H9 (cell line): Measurements from ENCODE around the gene PHKA1. TPM values are rescaled to one million over a fixed set of nuclear protein-coding genes. Genes with fewer than 3 reads are reported as not detected.

ENCODE experiments used
- DNase-seq: peaks from one replicate; pipeline ENCODE4 v3.0.0-alpha.2; 2017
- H2AFZ ChIP-seq: one replicate; pipeline ENCODE4 v1.6.1; 2013; ENCODE audit warnings: mild to moderate bottlenecking, low read length, control low read depth, moderate library complexity
- H2AK5ac ChIP-seq: 2 replicates; pipeline ENCODE4 v1.6.1; 2013; ENCODE audit warnings: low read length, control low read depth, mixed read lengths; ENCODE audit not compliant: insufficient read length
- H2BK120ac ChIP-seq: one replicate; pipeline ENCODE4 v1.6.1; 2013; ENCODE audit warnings: low read depth, mild to moderate bottlenecking, low read length, control low read depth, inconsistent platforms; ENCODE audit not compliant: poor library complexity, severe bottlenecking
- H2BK12ac ChIP-seq: 2 replicates; pipeline ENCODE4 v1.6.1; 2013; ENCODE audit warnings: low read length, control low read depth, mixed read lengths, low read depth; ENCODE audit not compliant: insufficient read length
- H2BK15ac ChIP-seq: 2 replicates; pipeline ENCODE4 v1.6.1; 2013; ENCODE audit warnings: low read depth, low read length, control low read depth
- H2BK20ac ChIP-seq: one replicate; pipeline ENCODE4 v1.6.1; 2013; ENCODE audit warnings: low read depth, mild to moderate bottlenecking, low read length, control low read depth, inconsistent platforms; ENCODE audit not compliant: poor library complexity, severe bottlenecking
- H2BK5ac ChIP-seq: 2 replicates; pipeline ENCODE4 v1.6.1; 2013; ENCODE audit warnings: low read length, control low read depth, mixed read lengths; ENCODE audit not compliant: insufficient read length
- H3K14ac ChIP-seq: 2 replicates; pipeline ENCODE4 v1.6.1; 2013; ENCODE audit warnings: low read length, control low read depth; ENCODE audit not compliant: insufficient read depth
- H3K18ac ChIP-seq: 2 replicates; pipeline ENCODE4 v1.6.1; 2013; ENCODE audit warnings: low read depth, mild to moderate bottlenecking, mixed read lengths, low read length, control low read depth; ENCODE audit not compliant: insufficient read length
- H3K23ac ChIP-seq: 2 replicates; pipeline ENCODE4 v1.6.1; 2013; ENCODE audit warnings: low read length, control low read depth, mixed read lengths, low read depth; ENCODE audit not compliant: insufficient read length
- H3K23me2 ChIP-seq: 2 replicates; pipeline ENCODE4 v1.6.1; 2013; ENCODE audit warnings: low read depth, mild to moderate bottlenecking, mixed read lengths, low read length, control low read depth; ENCODE audit not compliant: insufficient read length, poor library complexity, severe bottlenecking
- H3K27ac ChIP-seq: 2 replicates; pipeline ENCODE4 v1.5.1; 2013; ENCODE audit warnings: low read length, control low read depth, mixed read lengths, low read depth; ENCODE audit not compliant: insufficient read length
- H3K27me3 ChIP-seq: 2 replicates; pipeline ENCODE4 v1.6.1; 2013; ENCODE audit warnings: low read length, control low read depth, inconsistent platforms; ENCODE audit not compliant: insufficient read depth
- H3K4ac ChIP-seq: 2 replicates; pipeline ENCODE4 v1.6.1; 2013; ENCODE audit warnings: low read depth, mild to moderate bottlenecking, control low read depth, inconsistent platforms, low read length, moderate library complexity
- H3K4me1 ChIP-seq: 2 replicates; pipeline ENCODE4 v1.6.1; 2013; ENCODE audit warnings: low read length, control low read depth, inconsistent platforms; ENCODE audit not compliant: insufficient read depth
- H3K4me2 ChIP-seq: 2 replicates; pipeline ENCODE4 v1.6.1; 2013; ENCODE audit warnings: low read length, control low read depth, mixed read lengths; ENCODE audit not compliant: insufficient read length, insufficient read depth
- H3K56ac ChIP-seq: 2 replicates; pipeline ENCODE4 v1.6.1; 2013; ENCODE audit warnings: low read depth, mild to moderate bottlenecking, mixed read lengths, low read length, control low read depth; ENCODE audit not compliant: insufficient read length
- H3K79me1 ChIP-seq: 2 replicates; pipeline ENCODE4 v1.6.1; 2013; ENCODE audit warnings: low read depth, mild to moderate bottlenecking, moderate library complexity, low read length, control low read depth, inconsistent platforms; ENCODE audit not compliant: insufficient read depth, poor library complexity, severe bottlenecking
- H3K79me2 ChIP-seq: 2 replicates; pipeline ENCODE4 v1.6.1; 2013; ENCODE audit warnings: low read length, control low read depth, inconsistent platforms; ENCODE audit not compliant: insufficient read depth
- H3K9ac ChIP-seq: 2 replicates; pipeline ENCODE4 v1.6.1; 2013; ENCODE audit warnings: low read length, control low read depth, mixed read lengths; ENCODE audit not compliant: insufficient read length; ENCODE audit errors: extremely low read depth
- H3K9me3 ChIP-seq: one replicate; pipeline ENCODE4 v1.6.1; 2013; ENCODE audit warnings: low read depth, low read length, inconsistent platforms; ENCODE audit not compliant: control insufficient read depth
- H3T11ph ChIP-seq: one replicate; pipeline ENCODE4 v1.6.1; 2013; ENCODE audit warnings: mild to moderate bottlenecking, low read length, control low read depth, inconsistent platforms
- H4K20me1 ChIP-seq: one replicate; pipeline ENCODE4 v1.6.1; 2013; ENCODE audit not compliant: control insufficient read depth, insufficient read length, insufficient read depth
- H4K5ac ChIP-seq: 2 replicates; pipeline ENCODE4 v1.6.1; 2013; ENCODE audit warnings: low read depth, mild to moderate bottlenecking, mixed read lengths, low read length, control low read depth; ENCODE audit not compliant: insufficient read length
- H4K8ac ChIP-seq: replicated peaks from 2 replicates; pipeline ENCODE4 v1.6.1; 2013; ENCODE audit warnings: low read length, control low read depth, mixed read lengths, low read depth; ENCODE audit not compliant: insufficient read length
- H4K91ac ChIP-seq: 2 replicates; pipeline ENCODE4 v1.6.1; 2013; ENCODE audit warnings: low read depth, mild to moderate bottlenecking, moderate library complexity, mixed read lengths, low read length, control low read depth; ENCODE audit not compliant: insufficient read length
- H3K27ac Mint-ChIP-seq, 3 experiments: 2 replicates in 2 of 3; 3 replicates in 1 of 3; pipeline ENCODE4 v1.8.0; 2020 to 2021; ENCODE audit warnings: mixed read lengths in 3 of 3, mild to moderate bottlenecking in 1 of 3, moderate library complexity in 1 of 3
- H3K27me3 Mint-ChIP-seq: 2 replicates; pipeline ENCODE4 v1.8.0; 2021; ENCODE audit warnings: low read depth, mild to moderate bottlenecking, moderate library complexity, mixed read lengths
- H3K36me3 Mint-ChIP-seq, 3 experiments: 2 replicates in 2 of 3; 3 replicates in 1 of 3; pipeline ENCODE4 v1.8.0; 2020 to 2021; ENCODE audit warnings: low read depth in 3 of 3, mixed read lengths in 3 of 3; ENCODE audit not compliant: insufficient read depth in 1 of 3
- H3K4me1 Mint-ChIP-seq, 2 experiments: 2 replicates each; pipeline ENCODE4 v1.8.0; 2020; ENCODE audit warnings: mixed read lengths in 2 of 2
- H3K4me3 Mint-ChIP-seq, 2 experiments: 2 replicates in 1 of 2; 3 replicates in 1 of 2; pipeline ENCODE4 v1.8.0; 2020 to 2021; ENCODE audit warnings: mild to moderate bottlenecking in 2 of 2, mixed read lengths in 2 of 2, moderate library complexity in 1 of 2
- H3K9me3 Mint-ChIP-seq, 2 experiments: 2 replicates in 1 of 2; 3 replicates in 1 of 2; pipeline ENCODE4 v1.8.0; 2020; ENCODE audit warnings: mild to moderate bottlenecking in 2 of 2, mixed read lengths in 2 of 2, moderate library complexity in 1 of 2
- WGBS: extraction: QIAGEN DNeasy Blood & Tissue Kit; methylation state at CpG from one replicate; pipeline ENCODE4 v1.1.7; 2013; ENCODE audit warnings: missing lambda C conversion rate, low lambda C conversion rate, mixed read lengths; ENCODE audit not compliant: insufficient read length; ENCODE audit errors: extremely low coverage; 5-methylcytosine and 5-hydroxymethylcytosine counted together
- total RNA-seq: library from RNA; stranded (reverse); gene quantifications from 2 replicates; pipeline ENCODE4 v1.2.1, GENCODE V29; 2021
- TF ChIP-seq, protein P1 (sequence below): fragments of 200-600 bp; sonication (generic); conservative IDR thresholded peaks from 3 replicates; pipeline ENCODE4 v1.8.0; 2021; ENCODE audit warnings: antibody characterized with exemption, mild to moderate bottlenecking

Gene PHKA1
- total RNA-seq, 1 experiment from 2014 or later: 6.6 TPM

- Histone ChIP-seq H2BK20ac (no peak overlapping the region), H3K23ac (no peak overlapping the region), H3K4me1 (no peaks in the 10 kb centered on the region), H2BK15ac (no peak overlapping the region), H3K56ac (no peak overlapping the region), H4K5ac (no peak overlapping the region), H3K14ac (no peak overlapping the region), H4K91ac (no peak overlapping the region), H3K23me2 (no peaks in the 10 kb centered on the region), H3K79me2 (no peaks in the 10 kb centered on the region), H3K18ac (no peak overlapping the region), H2BK5ac (no peak overlapping the region), H3K4me2 (no peak overlapping the region), H3K27ac (no peak overlapping the region), H3K9me3 (peaks cover 5% of the 10 kb centered on the region), H2BK12ac (no peak overlapping the region), H4K8ac (no peak overlapping the region), H4K20me1 (no peaks in the 10 kb centered on the region), H3K9ac (no peak overlapping the region), H2BK120ac (no peak overlapping the region), H3T11ph (no peak overlapping the region), H3K4ac (no peak overlapping the region), H3K27me3 (no peaks in the 10 kb centered on the region), H2AK5ac (no peak overlapping the region), H3K79me1 (no peaks in the 10 kb centered on the region), H2AFZ (no peak overlapping the region)
- TF ChIP-seq, protein P1, sequence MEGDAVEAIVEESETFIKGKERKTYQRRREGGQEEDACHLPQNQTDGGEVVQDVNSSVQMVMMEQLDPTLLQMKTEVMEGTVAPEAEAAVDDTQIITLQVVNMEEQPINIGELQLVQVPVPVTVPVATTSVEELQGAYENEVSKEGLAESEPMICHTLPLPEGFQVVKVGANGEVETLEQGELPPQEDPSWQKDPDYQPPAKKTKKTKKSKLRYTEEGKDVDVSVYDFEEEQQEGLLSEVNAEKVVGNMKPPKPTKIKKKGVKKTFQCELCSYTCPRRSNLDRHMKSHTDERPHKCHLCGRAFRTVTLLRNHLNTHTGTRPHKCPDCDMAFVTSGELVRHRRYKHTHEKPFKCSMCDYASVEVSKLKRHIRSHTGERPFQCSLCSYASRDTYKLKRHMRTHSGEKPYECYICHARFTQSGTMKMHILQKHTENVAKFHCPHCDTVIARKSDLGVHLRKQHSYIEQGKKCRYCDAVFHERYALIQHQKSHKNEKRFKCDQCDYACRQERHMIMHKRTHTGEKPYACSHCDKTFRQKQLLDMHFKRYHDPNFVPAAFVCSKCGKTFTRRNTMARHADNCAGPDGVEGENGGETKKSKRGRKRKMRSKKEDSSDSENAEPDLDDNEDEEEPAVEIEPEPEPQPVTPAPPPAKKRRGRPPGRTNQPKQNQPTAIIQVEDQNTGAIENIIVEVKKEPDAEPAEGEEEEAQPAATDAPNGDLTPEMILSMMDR: no peak
- H3K4me3 Mint-ChIP-seq: no peak overlapping the region
- no CpG with 5 or more reads among the region's 1 CpG for WGBS
- H3K9me3 Mint-ChIP-seq: peaks cover 41 to 46% of the 10 kb centered on the region in 2 experiments
- H3K4me1 Mint-ChIP-seq: peaks cover 0 to 3% of the 10 kb centered on the region in 2 experiments; a peak in 1 of 4 replicates
- H3K36me3 Mint-ChIP-seq: peaks cover 12 to 15% (median 13%) of the 10 kb centered on the region in 3 experiments
- H3K27ac Mint-ChIP-seq: no peak overlapping the region
- DNase-seq: no peak
- no peaks in the 10 kb centered on the region for H3K27me3 Mint-ChIP-seq
Observed at GRCh38 chrX:72685018-72685417, 29.1 kb downstream of the PHKA1 start.
